SK-N-SH (cell line): ENCODE results near the gene CCN6.

Experiments used
- CTCF ChIP-seq: fragments of 200-600 bp; sonication (generic); IDR thresholded peaks from 2 replicates; pipeline ENCODE4 v1.6.1; 2017; ENCODE audit warnings: antibody characterized with exemption, mild to moderate bottlenecking, moderate library complexity
- EZH2phosphoT487 ChIP-seq: fragments of 200-600 bp; sonication (generic); IDR thresholded peaks from 2 replicates; pipeline ENCODE4 v1.6.1; 2017; ENCODE audit warnings: low read depth, mixed run types, mild to moderate bottlenecking, antibody characterized with exemption, moderate library complexity, borderline replicate concordance
- FOXJ3 ChIP-seq: sonication (generic); formaldehyde crosslinking; IDR thresholded peaks from 2 replicates; pipeline ENCODE4 v1.5.1; 2020; ENCODE audit warnings: mild to moderate bottlenecking, missing genetic modification reagents
- GATA2 ChIP-seq: sonication (generic); formaldehyde crosslinking; IDR thresholded peaks from 2 replicates; pipeline ENCODE4 v1.5.0; 2020; ENCODE audit warnings: mild to moderate bottlenecking, missing genetic modification reagents
- MAX ChIP-seq: IDR thresholded peaks from 2 replicates; pipeline ENCODE4 v1.4.0; 2012; ENCODE audit warnings: low read depth
- RFX5 ChIP-seq: IDR thresholded peaks from 2 replicates; pipeline ENCODE4 v1.6.1; 2012; ENCODE audit warnings: mild to moderate bottlenecking, improper control_type of control experiment, low read length
- TEAD4 ChIP-seq: IDR thresholded peaks from 2 replicates; pipeline ENCODE4 v1.4.0; 2012; ENCODE audit warnings: mild to moderate bottlenecking, borderline replicate concordance; ENCODE audit not compliant: insufficient read depth
- YY1 ChIP-seq: IDR thresholded peaks from 2 replicates; pipeline ENCODE4 v1.4.0; 2012; ENCODE audit warnings: low read depth, mild to moderate bottlenecking

GRCh38 chr6:112087916-112088315 is 34.0 kb downstream of the CCN6 start:
- TF ChIP-seq MAX: no peak
- no peak for TF ChIP-seq YY1
- no peak for TF ChIP-seq CTCF
- TF ChIP-seq EZH2phosphoT487: no peak
- no peak for TF ChIP-seq TEAD4
- no peak for TF ChIP-seq FOXJ3 (CRISPR knock-in tag)
- no peak for TF ChIP-seq GATA2
- no peak for TF ChIP-seq RFX5
